GM23248 (cell line): ENCODE results near the gene HINT1. TPM values are rescaled to one million over a fixed set of nuclear protein-coding genes. Genes with fewer than 3 reads are reported as not detected.

Experiments
- DNase-seq: peaks from one replicate; pipeline ENCODE4 v3.0.0-alpha.2; 2015
- H2AFZ ChIP-seq: fragments of 200-600 bp; sonication (generic); 2 replicates; pipeline ENCODE4 v1.6.1; 2016; ENCODE audit warnings: antibody characterized with exemption
- H3F3A ChIP-seq: fragments of 200-600 bp; sonication (generic); 2 replicates; pipeline ENCODE4 v1.6.1; 2016; ENCODE audit warnings: mild to moderate bottlenecking, antibody characterized with exemption, mixed run types; ENCODE audit not compliant: insufficient read depth
- H3K27ac ChIP-seq: fragments of 200-600 bp; sonication (generic); 2 replicates; pipeline ENCODE4 v1.5.1; 2016; ENCODE audit warnings: mild to moderate bottlenecking
- H3K27me3 ChIP-seq: fragments of 200-600 bp; sonication (generic); replicated peaks from 2 replicates; pipeline ENCODE4 v1.6.1; 2016; ENCODE audit warnings: mild to moderate bottlenecking; ENCODE audit not compliant: insufficient read depth
- H3K36me3 ChIP-seq: fragments of 200-600 bp; sonication (generic); 2 replicates; pipeline ENCODE4 v1.6.1; 2016; ENCODE audit warnings: low read depth, mild to moderate bottlenecking
- H3K4me1 ChIP-seq: fragments of 200-600 bp; sonication (generic); 2 replicates; pipeline ENCODE4 v1.6.1; 2016; ENCODE audit warnings: mild to moderate bottlenecking; ENCODE audit not compliant: insufficient read depth
- H3K4me2 ChIP-seq: fragments of 200-600 bp; sonication (generic); one replicate; pipeline ENCODE4 v1.6.1; 2016; ENCODE audit warnings: mild to moderate bottlenecking; ENCODE audit not compliant: unreplicated experiment
- H3K4me3 ChIP-seq: fragments of 200-600 bp; sonication (generic); 2 replicates; pipeline ENCODE4 v1.5.1; 2016; ENCODE audit warnings: mild to moderate bottlenecking
- H3K79me2 ChIP-seq: fragments of 200-600 bp; sonication (generic); 2 replicates; pipeline ENCODE4 v1.6.1; 2016; ENCODE audit warnings: mild to moderate bottlenecking; ENCODE audit not compliant: insufficient read depth
- H3K9ac ChIP-seq: fragments of 200-600 bp; sonication (generic); 2 replicates; pipeline ENCODE4 v1.6.1; 2016; ENCODE audit warnings: mild to moderate bottlenecking
- H3K9me2 ChIP-seq: fragments of 200-600 bp; sonication (generic); 2 replicates; pipeline ENCODE4 v1.6.1; 2016; ENCODE audit warnings: mixed run types, mild to moderate bottlenecking, moderate library complexity; ENCODE audit not compliant: insufficient read depth
- H3K9me3 ChIP-seq: fragments of 200-600 bp; sonication (generic); one replicate; pipeline ENCODE4 v1.6.1; 2017; ENCODE audit warnings: low read depth
- H4K20me1 ChIP-seq: fragments of 200-600 bp; sonication (generic); 2 replicates; pipeline ENCODE4 v1.6.0; 2016; ENCODE audit not compliant: insufficient read depth
- EZH2 ChIP-seq: fragments of 200-600 bp; sonication (generic); IDR thresholded peaks from 2 replicates; pipeline ENCODE4 v1.6.1; 2018; ENCODE audit warnings: antibody characterized with exemption, mild to moderate bottlenecking; ENCODE audit not compliant: insufficient read depth, poor library complexity, severe bottlenecking
- EZH2phosphoT487 ChIP-seq: fragments of 200-600 bp; sonication (generic); IDR thresholded peaks from 2 replicates; pipeline ENCODE4 v1.6.1; 2018; ENCODE audit warnings: antibody characterized with exemption, moderate library complexity, mild to moderate bottlenecking, low read depth; ENCODE audit not compliant: insufficient read depth
- WGBS, 2 experiments: methylation state at CpG; one replicate each; pipeline ENCODE4 v1.1.6; 2015 to 2017; ENCODE audit warnings: low lambda C conversion rate in 2 of 2, low coverage in 1 of 2; ENCODE audit errors: missing lambda C conversion rate in 2 of 2; 5-methylcytosine and 5-hydroxymethylcytosine counted together
- in situ Hi-C: fragments of 300-500 bp; cut with MboI; formaldehyde crosslinking; loops from 2 replicates; pipeline ENCODE4 v1.15.0; 2020
- polyA plus RNA-seq: library from polyadenylated mRNA; unstranded; fragments of >200 nt; fragmentation: Nextera tagmentation; extraction: Ambion mirVana; gene quantifications from 2 replicates; pipeline ENCODE4 v1.2.1, GENCODE V29; 2016
- total RNA-seq: library from RNA; depleted of rRNA; stranded (reverse); fragments of >200 nt; shearing (Covaris generic); gene quantifications from 2 replicates; pipeline ENCODE4 v1.2.3, GENCODE V29; 2014

The HINT1 gene
- total and polyA plus RNA-seq, 2 experiments from 2014 or later: 184 to 458 TPM

DNA sequence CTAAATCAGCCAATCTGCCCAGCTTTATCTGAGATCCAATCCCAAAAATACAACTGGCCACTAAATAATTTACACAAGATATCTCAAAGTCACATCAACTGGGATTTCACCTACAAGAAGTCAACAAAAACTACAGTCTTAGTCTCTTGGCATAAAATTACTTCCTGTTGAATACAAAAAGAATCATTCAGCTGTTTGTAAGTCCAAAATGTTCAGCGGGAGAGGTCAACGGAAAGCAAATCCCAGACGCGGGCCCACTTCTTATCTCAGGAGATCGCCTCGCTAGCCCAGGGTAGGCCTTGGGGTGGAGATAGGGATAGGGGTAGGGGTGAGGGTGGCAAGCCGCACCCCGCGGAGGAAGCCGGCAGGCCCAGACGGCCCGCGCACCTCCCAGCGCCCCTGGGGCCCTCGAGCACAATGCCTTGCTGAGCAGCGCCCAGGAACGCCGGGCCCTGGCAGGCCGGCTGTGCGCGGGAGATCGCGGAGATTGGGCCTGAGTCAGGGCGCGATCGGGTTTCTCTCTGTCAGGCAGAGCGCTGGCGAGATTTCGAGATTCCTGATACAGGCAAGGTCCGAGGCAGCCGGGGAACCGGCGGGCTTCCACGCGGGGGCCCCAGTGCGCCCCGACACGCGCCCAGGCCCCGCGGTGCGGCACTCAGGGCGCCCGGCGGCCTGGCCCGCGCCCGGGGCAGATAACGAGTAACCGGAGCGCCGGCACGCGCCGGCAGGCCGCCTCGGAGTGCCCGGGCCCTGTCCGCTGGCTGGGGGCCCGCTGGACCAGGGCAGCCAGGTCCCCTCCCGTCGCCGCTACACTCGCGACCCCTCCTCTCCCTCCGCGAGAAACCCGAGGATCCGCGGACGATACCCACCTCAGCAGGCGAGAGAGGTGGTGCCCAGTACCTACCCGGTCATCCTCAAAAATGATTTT, 601 bp downstream of the HINT1 start:
- Histone ChIP-seq H3K4me3 (peak overlapping the region; percentile 93), H3K4me1 (peaks cover 9% of the 10 kb centered on the region), H3K79me2 (peaks cover 50% of the 10 kb centered on the region), H3K27ac (peak overlapping the region; percentile 81), H3K4me2 (peak overlapping the region; percentile 97), H3K9me3 (no peaks in the 10 kb centered on the region), H2AFZ (peak overlapping the region; percentile 90), H3K9ac (peak overlapping the region; percentile 95), H3K36me3 (peaks cover 24% of the 10 kb centered on the region), H3K27me3 (no peaks in the 10 kb centered on the region), H4K20me1 (no peaks in the 10 kb centered on the region), H3K9me2 (no peaks in the 10 kb centered on the region), H3F3A (peaks cover 18% of the 10 kb centered on the region)
- peak; percentile 92 for DNase-seq
- 1% methylated on average over 57 to 64 of the region's 73 CpGs for WGBS, 2 experiments
- in situ Hi-C loops: loop anchor here (10.0 kb wide), 1 partner anchor 220 kb away; no protein-coding TSS in a partner anchor
- TF ChIP-seq EZH2phosphoT487 (no peak), EZH2 (no peak)

- H3K9me2 ChIP-seq: no peaks in the 10 kb centered on the region
- peak; percentile 57 for DNase-seq
- peak overlapping the region; percentile 93 for H3K4me3 ChIP-seq
- in situ Hi-C loops: loop anchor here (10.0 kb wide), 1 partner anchor 221 kb away; no protein-coding TSS in a partner anchor
- H3K36me3 ChIP-seq: peaks cover 33% of the 10 kb centered on the region
- peaks cover 9% of the 10 kb centered on the region for H3K4me1 ChIP-seq
- H3K9me3 ChIP-seq: no peaks in the 10 kb centered on the region
- H3K79me2 ChIP-seq: peaks cover 59% of the 10 kb centered on the region
- H2AFZ ChIP-seq: peak overlapping the region; percentile 90
- no peak for TF ChIP-seq EZH2phosphoT487
- peak overlapping the region; percentile 81 for H3K27ac ChIP-seq
- H3F3A ChIP-seq: peaks cover 18% of the 10 kb centered on the region
- no peaks in the 10 kb centered on the region for H3K27me3 ChIP-seq
- no peaks in the 10 kb centered on the region for H4K20me1 ChIP-seq
- peak overlapping the region; percentile 95 for H3K9ac ChIP-seq
- WGBS, 2 experiments: 34 to 41% methylated on average over 9 of the region's 9 CpGs
- peak overlapping the region; percentile 97 for H3K4me2 ChIP-seq
These were observed 1.6 kb downstream of the HINT1 start for GRCh38 chr5:131163276-131164119.

DNA sequence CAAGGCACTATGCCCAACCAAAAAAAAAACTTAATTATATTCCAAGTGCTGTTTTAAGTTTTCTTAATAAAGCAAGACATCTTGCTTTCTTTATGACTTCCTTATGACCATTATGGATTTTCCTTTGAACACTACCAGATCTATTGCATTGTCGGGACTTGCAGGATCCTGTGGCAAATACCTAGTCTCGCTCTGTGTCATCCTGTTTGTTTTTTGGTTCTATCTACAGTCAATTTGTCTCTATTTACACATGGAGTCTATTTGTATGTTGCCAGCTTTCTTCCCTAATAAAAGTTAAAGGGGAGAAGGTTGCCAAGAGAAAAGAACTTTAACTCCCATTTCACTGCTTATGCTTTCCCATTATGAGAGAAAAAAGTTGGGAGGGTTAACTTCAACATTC, 4.9 kb downstream of the HINT1 start:
- TF ChIP-seq EZH2 (no peak), EZH2phosphoT487 (no peak)
- Histone ChIP-seq H3K9ac (no peak overlapping the region), H3F3A (peaks cover 12% of the 10 kb centered on the region), H3K4me3 (no peak overlapping the region), H3K9me2 (no peaks in the 10 kb centered on the region), H3K4me1 (peaks cover 9% of the 10 kb centered on the region), H3K36me3 (peaks cover 33% of the 10 kb centered on the region), H2AFZ (no peak overlapping the region), H3K27ac (no peak overlapping the region), H3K9me3 (no peaks in the 10 kb centered on the region), H3K4me2 (no peak overlapping the region), H4K20me1 (no peaks in the 10 kb centered on the region), H3K27me3 (no peaks in the 10 kb centered on the region), H3K79me2 (peaks cover 62% of the 10 kb centered on the region)
- in situ Hi-C loops: loop anchor here (10.0 kb wide), 1 partner anchor 225 kb away; no protein-coding TSS in a partner anchor
- WGBS, 2 experiments: 38 to 51% methylated on average over 2 of the region's 2 CpGs
- no peak for DNase-seq

DNA sequence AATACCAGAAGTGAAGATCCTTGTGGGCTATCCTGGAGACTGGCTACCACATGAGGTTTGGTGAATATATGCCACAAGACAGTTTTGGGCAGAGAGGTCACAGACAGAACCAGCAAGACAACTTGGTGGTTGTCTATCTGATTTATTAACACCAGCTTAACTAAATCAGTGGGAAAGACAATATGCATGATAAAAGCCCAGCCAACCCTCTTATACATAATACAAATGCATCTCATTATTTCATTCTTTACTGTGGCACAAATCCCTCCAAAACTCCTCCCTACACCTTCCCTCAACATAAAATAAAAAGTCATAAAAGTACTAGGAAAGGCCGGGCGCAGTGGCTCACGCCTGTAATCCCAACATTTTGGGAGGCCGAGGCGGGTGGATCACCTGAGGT, 8.1 kb downstream of the HINT1 start:
- DNase-seq: no peak
- Histone ChIP-seq H3K27ac (no peak overlapping the region), H3K9me3 (no peaks in the 10 kb centered on the region), H3K27me3 (no peaks in the 10 kb centered on the region), H3K4me3 (no peak overlapping the region), H3K9ac (no peak overlapping the region), H3K4me1 (no peaks in the 10 kb centered on the region), H3K79me2 (peaks cover 37% of the 10 kb centered on the region), H3K4me2 (no peak overlapping the region), H4K20me1 (no peaks in the 10 kb centered on the region), H2AFZ (no peak overlapping the region), H3K36me3 (peaks cover 32% of the 10 kb centered on the region), H3K9me2 (no peaks in the 10 kb centered on the region), H3F3A (no peaks in the 10 kb centered on the region)
- TF ChIP-seq EZH2 (no peak), EZH2phosphoT487 (no peak)
- 93 to 97% methylated on average over 5 of the region's 5 CpGs for WGBS, 2 experiments
- in situ Hi-C loops: no loop called here
